GM19023 (cell line): ENCODE data around the gene CC2D1A.
"Not testable (repeated sequence)": the region's sequence is repeated elsewhere in the genome, so short reads cannot be mapped to it uniquely, and the experiment has no call there.

Experiments used
- ATAC-seq: cut with Tn5 transposase; IDR thresholded peaks from one replicate; pipeline ENCODE4 v1.9.1; 2021; ENCODE audit warnings: mild to moderate bottlenecking, moderate library complexity; ENCODE audit not compliant: unreplicated experiment

Gene CC2D1A

GRCh38 chr19:13902993-13903555 lies 2.9 kb upstream of the CC2D1A start:
- ATAC-seq, result no peak

GRCh38 chr19:13906521-13906904 lies 512 bp downstream of the CC2D1A start:
- peak; percentile 20 for ATAC-seq

GRCh38 chr19:13906910-13907309 lies 909 bp downstream of the CC2D1A start:
- ATAC-seq, result no peak

GRCh38 chr19:13908674-13909073 lies 2.7 kb downstream of the CC2D1A start:
- no peak for ATAC-seq

GRCh38 chr19:13909430-13909829 lies 3.4 kb downstream of the CC2D1A start:
- no peak for ATAC-seq

- no peak for ATAC-seq
Observed at GRCh38 chr19:13913352-13913751, 7.4 kb downstream of the CC2D1A start.

- ATAC-seq, result no peak
Observed at GRCh38 chr19:13914777-13915176, 8.8 kb downstream of the CC2D1A start.

GRCh38 chr19:13917888-13918406 lies 11.9 kb downstream of the CC2D1A start:
- no peak for ATAC-seq

- no peak for ATAC-seq
Observed at GRCh38 chr19:13918726-13919411, 12.9 kb downstream of the CC2D1A start.

- ATAC-seq, result no peak
Observed at GRCh38 chr19:13920524-13920923, 14.5 kb downstream of the CC2D1A start.

GRCh38 chr19:13920940-13921747 lies 15.1 kb downstream of the CC2D1A start:
- no peak for ATAC-seq

- ATAC-seq, result not testable (repeated sequence)
Observed at GRCh38 chr19:13922118-13922517, 16.1 kb downstream of the CC2D1A start.

- no peak for ATAC-seq
Observed at GRCh38 chr19:13923194-13923987, 17.4 kb downstream of the CC2D1A start.

GRCh38 chr19:13926010-13926409 lies 20.0 kb downstream of the CC2D1A start:
- ATAC-seq, result no peak

- no peak for ATAC-seq
Observed at GRCh38 chr19:13926715-13927114, 20.7 kb downstream of the CC2D1A start.

GRCh38 chr19:13929340-13929739 lies 23.3 kb downstream of the CC2D1A start:
- ATAC-seq, result no peak

GRCh38 chr19:13929956-13930355 lies 24.0 kb downstream of the CC2D1A start:
- ATAC-seq, result no peak

GRCh38 chr19:13930402-13930801 lies 24.4 kb downstream of the CC2D1A start:
- ATAC-seq, result no peak

GRCh38 chr19:13931391-13932148 lies 25.6 kb downstream of the CC2D1A start:
- no peak for ATAC-seq

- ATAC-seq, result no peak
Observed at GRCh38 chr19:13932149-13932637, 26.2 kb downstream of the CC2D1A start.
